CD14-positive monocyte (primary cell): ENCODE results near the gene ENDOV. TPM values are rescaled to one million over a fixed set of nuclear protein-coding genes. Genes with fewer than 3 reads are reported as not detected.

Source experiments
- DNase-seq, 3 donors: peaks; one replicate each; pipeline ENCODE4 v3.0.0-alpha.2; 2011 to 2022
- H2AFZ ChIP-seq: 2 replicates; pipeline ENCODE4 v1.6.0; 2012; ENCODE audit warnings: mild to moderate bottlenecking, low read depth, low read length, inconsistent platforms; ENCODE audit not compliant: insufficient read depth, poor library complexity, severe bottlenecking
- H3K27ac ChIP-seq, 2 donors: 1 replicate in 1 of 2; 2 replicates in 1 of 2; pipeline ENCODE4 v1.5.1; 2012 to 2013; ENCODE audit warnings: low read length in 2 of 2, control low read depth in 1 of 2, inconsistent platforms in 1 of 2, low read depth in 1 of 2, mild to moderate bottlenecking in 1 of 2
- H3K27me3 ChIP-seq, 2 donors: one replicate each; pipeline versions ENCODE4 v1.6.0 to v1.6.1; 2011 to 2013; ENCODE audit warnings: low read length in 2 of 2; ENCODE audit not compliant: control insufficient read depth in 2 of 2, insufficient read depth in 2 of 2
- H3K36me3 ChIP-seq, 2 donors: replicated peaks in 1 of 2; 1 replicate in 1 of 2; 2 replicates in 1 of 2; pipeline versions ENCODE4 v1.5.1 to v1.6.1; 2012 to 2013; ENCODE audit warnings: low read length in 2 of 2, control low read depth in 1 of 2, inconsistent platforms in 1 of 2, mild to moderate bottlenecking in 1 of 2; ENCODE audit not compliant: insufficient read depth in 2 of 2, control insufficient read depth in 1 of 2
- H3K4me1 ChIP-seq, 2 donors: 1 replicate in 1 of 2; 2 replicates in 1 of 2; pipeline versions ENCODE4 v1.5.1 to v1.6.1; 2012 to 2013; ENCODE audit warnings: low read length in 2 of 2, control low read depth in 1 of 2, inconsistent platforms in 1 of 2, mild to moderate bottlenecking in 1 of 2, moderate library complexity in 1 of 2; ENCODE audit not compliant: insufficient read depth in 2 of 2, control insufficient read depth in 1 of 2
- H3K4me2 ChIP-seq: replicated peaks from 2 replicates; pipeline ENCODE3; 2012; ENCODE audit warnings: low read length, moderate library complexity, mild to moderate bottlenecking; ENCODE audit not compliant: poor library complexity, severe bottlenecking; ENCODE audit errors: extremely low read depth
- H3K4me3 ChIP-seq, 3 experiments: fragments of 200-600 bp in 1 of 3; sonication (generic) in 1 of 3; replicated peaks in 1 of 3; 1 replicate in 2 of 3; 2 replicates in 1 of 3; pipeline ENCODE4 v1.5.1; 2011 to 2013; ENCODE audit warnings: low read length in 3 of 3, mild to moderate bottlenecking in 3 of 3, control low read depth in 2 of 3, low read depth in 2 of 3, inconsistent platforms in 1 of 3, moderate library complexity in 1 of 3
- H3K79me2 ChIP-seq: 2 replicates; pipeline ENCODE4 v1.6.0; 2012; ENCODE audit warnings: mild to moderate bottlenecking, control low read depth, inconsistent platforms, low read length, moderate library complexity; ENCODE audit not compliant: insufficient read depth
- H3K9ac ChIP-seq: 2 replicates; pipeline ENCODE4 v1.6.0; 2017; ENCODE audit warnings: low read length, mild to moderate bottlenecking; ENCODE audit not compliant: insufficient read depth, poor library complexity, severe bottlenecking
- H3K9me3 ChIP-seq, 2 donors: replicated peaks in 1 of 2; 1 replicate in 1 of 2; 2 replicates in 1 of 2; pipeline versions ENCODE4 v1.5.1 to v1.6.1; 2012 to 2013; ENCODE audit warnings: low read length in 2 of 2, control low read depth in 1 of 2; ENCODE audit not compliant: control insufficient read depth in 1 of 2, insufficient read depth in 1 of 2
- H4K20me1 ChIP-seq: 2 replicates; pipeline ENCODE4 v1.6.0; 2012; ENCODE audit warnings: mild to moderate bottlenecking, low read length, control low read depth, moderate library complexity; ENCODE audit not compliant: insufficient read depth
- H3K27ac Mint-ChIP-seq, 7 donors: one replicate each; pipeline ENCODE4 v1.8.0; 2020; ENCODE audit warnings: mild to moderate bottlenecking in 7 of 7, mixed read lengths in 7 of 7, moderate library complexity in 6 of 7, inconsistent platforms in 2 of 7
- H3K27me3 Mint-ChIP-seq, 3 donors: one replicate each; pipeline ENCODE4 v1.8.0; 2021 to 2022; ENCODE audit warnings: low read depth in 3 of 3, mild to moderate bottlenecking in 3 of 3, mixed read lengths in 3 of 3, moderate library complexity in 3 of 3, inconsistent platforms in 1 of 3
- H3K36me3 Mint-ChIP-seq, 2 donors: one replicate each; pipeline ENCODE4 v1.8.0; 2020; ENCODE audit warnings: mixed read lengths in 2 of 2, inconsistent platforms in 1 of 2, mild to moderate bottlenecking in 1 of 2
- H3K4me1 Mint-ChIP-seq: one replicate; pipeline ENCODE4 v1.8.0; 2020; ENCODE audit warnings: mild to moderate bottlenecking, mixed read lengths
- H3K4me3 Mint-ChIP-seq, 2 donors: one replicate each; pipeline ENCODE4 v1.8.0; 2020; ENCODE audit warnings: mild to moderate bottlenecking in 2 of 2, mixed read lengths in 2 of 2, moderate library complexity in 1 of 2
- H3K9me3 Mint-ChIP-seq, 7 donors: one replicate each; pipeline ENCODE4 v1.8.0; 2020 to 2022; ENCODE audit warnings: mixed read lengths in 7 of 7, mild to moderate bottlenecking in 6 of 7, moderate library complexity in 6 of 7, inconsistent platforms in 2 of 7
- CTCF ChIP-seq: fragments of 200-600 bp; IDR thresholded peaks from one replicate; pipeline ENCODE4 v1.8.0; 2022; ENCODE audit warnings: antibody characterized with exemption, mild to moderate bottlenecking
- WGBS: methylation state at CpG from one replicate; pipeline ENCODE4 v1.1.5; 2013; ENCODE audit warnings: missing lambda C conversion rate; ENCODE audit not compliant: insufficient coverage; 5-methylcytosine and 5-hydroxymethylcytosine counted together
- intact Hi-C, 2 donors: fragments of 100-400 bp; cut with micrococcal nuclease; formaldehyde crosslinking; loops; one replicate each; pipeline versions ENCODE4 v1.15.0 to v1.15.1; 2023
- polyA plus RNA-seq, 3 donors: library from polyadenylated mRNA; depleted of rRNA in 1 of 3; unstranded in 2 of 3; stranded (reverse) in 1 of 3; fragments of 300-500 nt in 2 of 3; fragments of >200 nt in 1 of 3; fragmentation: Illumina TruSeq in 2 of 3; gene quantifications; 1 replicate in 2 of 3; 2 replicates in 1 of 3; pipeline ENCODE4 v1.2.3, GENCODE V29; 2012 to 2021

The ENDOV gene
- polyA plus RNA-seq, 3 donors = 10.4 to 15.7 (median 13.3) TPM

- Mint-ChIP-seq H3K27me3 (peaks cover 17 to 29% (median 26%) of the 10 kb centered on the region in 3 donors), H3K4me1 (peaks cover 16% of the 10 kb centered on the region), H3K27ac (peak overlapping the region; percentile 88 to 98 (median 97)), H3K9me3 (peaks cover 0 to 7% (median 0%) of the 10 kb centered on the region in 7 donors), H3K36me3 (peaks cover 23 to 29% of the 10 kb centered on the region in 2 donors), H3K4me3 (peak overlapping the region; percentile 87 to 91)
- peak overlapping the region; percentile 70 to 93 (median 87) for H3K4me3 ChIP-seq
- H3K4me2 ChIP-seq = peak overlapping the region; percentile 93
- H2AFZ ChIP-seq = peak overlapping the region; percentile 89
- H3K36me3 ChIP-seq = peaks cover 15 to 21% of the 10 kb centered on the region in 2 donors
- H3K79me2 ChIP-seq = peaks cover 6% of the 10 kb centered on the region
- H3K9ac ChIP-seq = peak overlapping the region; percentile 82
- H4K20me1 ChIP-seq = peaks cover 3% of the 10 kb centered on the region
- H3K27ac ChIP-seq = peak overlapping the region; percentile 82 to 92
- H3K27me3 ChIP-seq = peaks cover 8 to 31% of the 10 kb centered on the region in 2 donors
- WGBS = 9% methylated on average over 36 of the region's 39 CpGs
- TF ChIP-seq CTCF = no peak
- peaks cover 15 to 20% of the 10 kb centered on the region in 2 donors for H3K4me1 ChIP-seq
- DNase-seq = no peak
- intact Hi-C loops = loop anchor here (2.0 to 5.0 kb wide), 2 partner anchors 37 to 39 kb away; no protein-coding TSS in a partner anchor
- H3K9me3 ChIP-seq = no peaks in the 10 kb centered on the region
These were observed 715 bp downstream of the ENDOV start for GRCh38 chr17:80415626-80416137.

GRCh38 chr17:80416260-80416939 is 1.4 kb downstream of the ENDOV start:
- no peak for TF ChIP-seq CTCF
- Histone ChIP-seq H3K4me3 (peak overlapping the region in 1 of 3 experiments; percentile 87), H3K79me2 (peaks cover 6% of the 10 kb centered on the region), H3K9me3 (no peaks in the 10 kb centered on the region), H3K4me2 (peak overlapping the region; percentile 93), H3K27me3 (peaks cover 8 to 27% of the 10 kb centered on the region in 2 donors), H2AFZ (no peak overlapping the region), H3K27ac (no peak overlapping the region), H3K9ac (no peak overlapping the region), H3K36me3 (peaks cover 15 to 21% of the 10 kb centered on the region in 2 donors), H3K4me1 (peaks cover 15 to 20% of the 10 kb centered on the region in 2 donors), H4K20me1 (peaks cover 4% of the 10 kb centered on the region)
- peaks cover 16% of the 10 kb centered on the region for H3K4me1 Mint-ChIP-seq
- DNase-seq = no peak
- intact Hi-C loops = loop anchor here in 1 of 2 donors (5.0 kb wide), 1 partner anchor 36 kb away; no protein-coding TSS in a partner anchor
- H3K4me3 Mint-ChIP-seq = peak overlapping the region; percentile 87 to 91
- peaks cover 23 to 29% of the 10 kb centered on the region in 2 donors for H3K36me3 Mint-ChIP-seq
- peaks cover 17 to 27% (median 25%) of the 10 kb centered on the region in 3 donors for H3K27me3 Mint-ChIP-seq
- H3K27ac Mint-ChIP-seq = peak overlapping the region in 4 of 7 donors; percentile 45 to 98 (median 77)
- peaks cover 0 to 7% (median 0%) of the 10 kb centered on the region in 7 donors for H3K9me3 Mint-ChIP-seq
- 94% methylated on average over 6 of the region's 7 CpGs for WGBS
